Lung (tissue), 12 donors: ENCODE results near the gene DCST1. TPM values are rescaled to one million over a fixed set of nuclear protein-coding genes. Genes with fewer than 3 reads are reported as not detected.

Experiments used
- ATAC-seq: fragments of 200-7000 bp; cut with Tn5 transposase; one replicate; pipeline ENCODE4 v1.9.1; 2020; ENCODE audit warnings: moderate number of reproducible peaks; ENCODE audit not compliant: insufficient read depth, low FRiP score
- DNase-seq, 3 donors: peaks; one replicate each; pipeline ENCODE4 v3.0.0-alpha.2; 2013 to 2017
- H3K27ac ChIP-seq, 2 donors: one replicate each; pipeline ENCODE4 v1.5.1; 2013; ENCODE audit warnings: mild to moderate bottlenecking in 2 of 2, moderate library complexity in 2 of 2, control low read depth in 1 of 2, inconsistent platforms in 1 of 2, low read depth in 1 of 2, low read length in 1 of 2
- H3K27me3 ChIP-seq, 3 donors: one replicate each; pipeline ENCODE4 v1.5.1; 2013; ENCODE audit warnings: low read length in 2 of 3; ENCODE audit not compliant: control insufficient read depth in 3 of 3, insufficient read depth in 3 of 3
- H3K36me3 ChIP-seq, 4 donors: one replicate each; pipeline ENCODE4 v1.5.1; 2013; ENCODE audit warnings: low read length in 4 of 4, mild to moderate bottlenecking in 1 of 4, moderate library complexity in 1 of 4; ENCODE audit not compliant: control insufficient read depth in 4 of 4, insufficient read depth in 4 of 4
- H3K4me1 ChIP-seq, 5 donors: one replicate each; pipeline ENCODE4 v1.5.1; 2013; ENCODE audit warnings: low read length in 5 of 5, mild to moderate bottlenecking in 2 of 5, moderate library complexity in 1 of 5; ENCODE audit not compliant: control insufficient read depth in 5 of 5, insufficient read depth in 5 of 5
- H3K4me3 ChIP-seq: one replicate; pipeline ENCODE4 v1.5.1; 2013; ENCODE audit warnings: mild to moderate bottlenecking, control low read depth, moderate library complexity
- H3K9ac ChIP-seq, 2 donors: one replicate each; pipeline ENCODE4 v1.5.1; 2013; ENCODE audit warnings: low read length in 2 of 2, control low read depth in 1 of 2; ENCODE audit not compliant: insufficient read depth in 1 of 2
- H3K9me3 ChIP-seq, 4 donors: one replicate each; pipeline ENCODE4 v1.5.1; 2013; ENCODE audit warnings: low read length in 3 of 4, mild to moderate bottlenecking in 1 of 4, moderate library complexity in 1 of 4; ENCODE audit not compliant: control insufficient read depth in 4 of 4, insufficient read depth in 3 of 4
- WGBS, 2 donors: extraction: QIAGEN DNeasy Blood & Tissue Kit; methylation state at CpG; one replicate each; pipeline ENCODE4 v1.1.7; 2013; 5-methylcytosine and 5-hydroxymethylcytosine counted together
- polyA plus RNA-seq, 2 donors: library from polyadenylated mRNA; stranded (reverse); fragments of 200-250 nt; gene quantifications; one replicate each; pipeline ENCODE4 v1.2.1, GENCODE V29; 2013
- total RNA-seq, 2 donors: library from RNA; depleted of rRNA in 1 of 2; stranded (reverse); fragments of >200 nt in 1 of 2; gene quantifications; one replicate each; pipeline ENCODE4 v1.2.1, GENCODE V29; 2014 to 2021
- TF ChIP-seq, protein P1 (sequence below): IDR thresholded peaks from 2 replicates; pipeline ENCODE4 v1.5.1; 2012; ENCODE audit warnings: mild to moderate bottlenecking; ENCODE audit errors: control extremely low read depth, extremely low read depth
- donor health status: control.
- donor health status: control.
- donor health status: Bipolar disorder and iron deficiency.
- donor health status: healthy.
- donor health status: DM: yes; HTN: yes; CAD: no.

DCST1 gene
- total and polyA plus RNA-seq, 4 donors: 0.08 to 0.20 TPM; not detected in 2

DNA sequence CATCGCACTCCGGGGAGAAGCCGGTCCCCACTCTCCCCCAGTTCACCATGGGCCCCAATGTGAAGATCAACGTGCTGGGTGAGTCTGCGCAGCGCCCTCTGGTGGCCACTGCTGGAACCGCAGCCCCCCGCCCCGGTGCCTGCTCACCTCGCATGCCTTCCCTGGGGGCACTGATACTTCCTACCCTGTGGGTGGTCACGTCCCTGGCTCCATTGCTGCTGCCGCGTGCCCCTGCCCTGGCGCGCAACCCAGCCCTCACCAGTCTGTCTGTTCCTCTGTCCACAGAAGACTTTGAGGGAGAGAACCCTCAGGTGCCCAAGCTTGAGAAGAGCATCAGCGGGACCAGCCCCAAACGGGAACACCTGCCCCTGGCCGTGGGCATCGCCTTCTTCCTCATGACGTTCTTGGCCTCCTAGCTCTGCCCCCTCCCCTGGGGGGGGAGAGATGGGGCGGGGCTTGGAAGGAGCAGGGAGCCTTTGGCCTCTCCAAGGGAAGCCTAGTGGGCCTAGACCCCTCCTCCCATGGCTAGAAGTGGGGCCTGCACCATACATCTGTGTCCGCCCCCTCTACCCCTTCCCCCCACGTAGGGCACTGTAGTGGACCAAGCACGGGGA, 52.6 kb downstream of the DCST1 start:
- H3K27me3 ChIP-seq: peaks cover 0 to 26% (median 23%) of the 10 kb centered on the region in 3 donors
- DNase-seq (peak; percentile 58 to 78 (median 64)), ATAC-seq (peak; percentile 42)
- 14% methylated on average over 23 to 24 of the region's 24 CpGs for WGBS, 2 donors
- no peaks in the 10 kb centered on the region for H3K36me3 ChIP-seq
- peaks cover 0 to 38% (median 16%) of the 10 kb centered on the region in 5 donors for H3K4me1 ChIP-seq
- TF ChIP-seq, protein P1, sequence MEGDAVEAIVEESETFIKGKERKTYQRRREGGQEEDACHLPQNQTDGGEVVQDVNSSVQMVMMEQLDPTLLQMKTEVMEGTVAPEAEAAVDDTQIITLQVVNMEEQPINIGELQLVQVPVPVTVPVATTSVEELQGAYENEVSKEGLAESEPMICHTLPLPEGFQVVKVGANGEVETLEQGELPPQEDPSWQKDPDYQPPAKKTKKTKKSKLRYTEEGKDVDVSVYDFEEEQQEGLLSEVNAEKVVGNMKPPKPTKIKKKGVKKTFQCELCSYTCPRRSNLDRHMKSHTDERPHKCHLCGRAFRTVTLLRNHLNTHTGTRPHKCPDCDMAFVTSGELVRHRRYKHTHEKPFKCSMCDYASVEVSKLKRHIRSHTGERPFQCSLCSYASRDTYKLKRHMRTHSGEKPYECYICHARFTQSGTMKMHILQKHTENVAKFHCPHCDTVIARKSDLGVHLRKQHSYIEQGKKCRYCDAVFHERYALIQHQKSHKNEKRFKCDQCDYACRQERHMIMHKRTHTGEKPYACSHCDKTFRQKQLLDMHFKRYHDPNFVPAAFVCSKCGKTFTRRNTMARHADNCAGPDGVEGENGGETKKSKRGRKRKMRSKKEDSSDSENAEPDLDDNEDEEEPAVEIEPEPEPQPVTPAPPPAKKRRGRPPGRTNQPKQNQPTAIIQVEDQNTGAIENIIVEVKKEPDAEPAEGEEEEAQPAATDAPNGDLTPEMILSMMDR: peak; percentile 83
- no peak overlapping the region for H3K4me3 ChIP-seq
- no peaks in the 10 kb centered on the region for H3K9me3 ChIP-seq
- H3K27ac ChIP-seq: no peak overlapping the region
- H3K9ac ChIP-seq: no peak overlapping the region

DNA sequence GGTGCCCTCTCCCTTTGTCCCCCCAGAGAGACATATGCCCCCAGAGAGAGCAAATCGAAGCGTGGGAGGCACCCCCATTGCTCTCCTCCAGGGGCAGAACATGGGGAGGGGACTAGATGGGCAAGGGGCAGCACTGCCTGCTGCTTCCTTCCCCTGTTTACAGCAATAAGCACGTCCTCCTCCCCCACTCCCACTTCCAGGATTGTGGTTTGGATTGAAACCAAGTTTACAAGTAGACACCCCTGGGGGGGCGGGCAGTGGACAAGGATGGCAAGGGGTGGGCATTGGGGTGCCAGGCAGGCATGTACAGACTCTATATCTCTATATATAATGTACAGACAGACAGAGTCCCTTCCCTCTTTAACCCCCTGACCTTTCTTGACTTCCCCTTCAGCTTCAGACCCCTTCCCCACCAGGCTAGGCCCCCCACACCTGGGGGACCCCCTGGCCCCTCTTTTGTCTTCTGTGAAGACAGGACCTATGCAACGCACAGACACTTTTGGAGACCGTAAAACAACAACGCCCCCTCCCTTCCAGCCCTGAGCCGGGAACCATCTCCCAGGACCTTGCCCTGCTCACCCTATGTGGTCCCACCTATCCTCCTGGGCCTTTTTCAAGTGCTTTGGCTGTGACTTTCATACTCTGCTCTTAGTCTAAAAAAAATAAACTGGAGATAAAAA, 53.4 kb downstream of the DCST1 start:
- Histone ChIP-seq H3K36me3 (no peaks in the 10 kb centered on the region), H3K9me3 (no peaks in the 10 kb centered on the region), H3K27me3 (peaks cover 0 to 22% (median 18%) of the 10 kb centered on the region in 3 donors), H3K4me1 (peaks cover 0 to 36% (median 14%) of the 10 kb centered on the region in 5 donors), H3K4me3 (no peak overlapping the region), H3K9ac (no peak overlapping the region), H3K27ac (no peak overlapping the region)
- no peak for DNase-seq
- 66% methylated on average over 8 of the region's 8 CpGs for WGBS, 2 donors
- no peak for ATAC-seq
- TF ChIP-seq, protein P1: no peak

DNA sequence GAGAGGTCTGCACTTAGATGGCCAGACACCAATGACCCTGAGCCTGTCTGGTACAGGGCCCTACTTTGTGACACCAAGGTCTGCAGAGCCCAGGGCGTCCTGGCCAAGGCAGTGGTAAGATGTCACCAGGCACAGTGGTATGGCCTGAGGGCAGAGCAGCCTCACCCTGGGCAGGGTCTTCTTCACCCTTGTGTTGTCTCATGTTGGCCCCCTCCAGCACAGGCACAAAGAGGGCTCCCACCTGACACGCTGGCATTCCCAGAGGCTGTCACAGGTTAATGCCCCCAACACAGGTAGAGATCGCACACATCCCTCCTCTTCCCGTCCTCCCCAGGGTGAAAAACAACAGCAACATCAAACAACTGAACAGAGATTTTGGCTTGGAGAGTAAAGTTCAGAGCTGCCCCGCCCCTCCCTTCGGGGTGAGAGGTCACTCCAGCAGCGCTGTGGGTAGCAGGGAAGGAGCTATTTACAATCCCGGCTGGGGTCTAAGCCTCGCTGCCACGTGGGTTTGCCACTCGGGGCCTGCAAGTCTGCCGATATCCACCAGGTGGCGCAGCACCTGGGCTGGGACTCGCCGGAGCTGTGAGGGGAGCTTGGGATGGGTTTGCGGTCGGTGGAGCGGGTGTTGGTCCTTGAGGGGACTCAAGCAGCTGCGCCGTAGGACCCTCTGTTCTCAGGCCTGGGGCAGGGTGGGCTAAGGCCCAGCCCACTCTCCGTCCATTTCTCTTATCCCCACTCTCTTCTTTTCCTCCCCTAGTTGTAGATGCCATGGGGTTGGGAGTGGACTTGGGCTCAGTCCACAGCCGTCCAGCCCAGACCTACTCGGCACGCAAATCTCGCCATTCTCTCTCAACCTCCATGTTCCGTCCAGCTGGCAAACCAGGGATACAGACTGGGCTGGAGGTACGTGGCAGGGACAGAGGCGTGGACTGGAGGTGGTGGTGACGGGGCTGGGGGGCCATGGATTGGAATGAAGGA, 57.7 kb downstream of the DCST1 start:
- WGBS, 2 donors: 25 to 30% methylated on average over 27 to 29 of the region's 29 CpGs
- H3K4me1 ChIP-seq: peaks cover 3 to 26% (median 11%) of the 10 kb centered on the region in 5 donors
- no peaks in the 10 kb centered on the region for H3K36me3 ChIP-seq
- peaks cover 0 to 3% (median 0%) of the 10 kb centered on the region in 3 donors for H3K27me3 ChIP-seq
- no peaks in the 10 kb centered on the region for H3K9me3 ChIP-seq
- H3K9ac ChIP-seq: no peak overlapping the region
- DNase-seq: peak; percentile 76 to 87 (median 79)
- no peak overlapping the region for H3K27ac ChIP-seq
- ATAC-seq: peak; percentile 46
- TF ChIP-seq, protein P1: peak; percentile 95
- H3K4me3 ChIP-seq: no peak overlapping the region
